ENCODE results near the gene TEF. TPM values are rescaled to one million over a fixed set of nuclear protein-coding genes. Genes with fewer than 3 reads are reported as not detected.
"Not testable (repeated sequence)": the region's sequence is repeated elsewhere in the genome, so short reads cannot be mapped to it uniquely, and the experiment has no call there.

Gene TEF
- total and polyA plus RNA-seq, 3 experiments from 2014 or later, result 1.8 to 5.3 (median 3.5) TPM

DNA sequence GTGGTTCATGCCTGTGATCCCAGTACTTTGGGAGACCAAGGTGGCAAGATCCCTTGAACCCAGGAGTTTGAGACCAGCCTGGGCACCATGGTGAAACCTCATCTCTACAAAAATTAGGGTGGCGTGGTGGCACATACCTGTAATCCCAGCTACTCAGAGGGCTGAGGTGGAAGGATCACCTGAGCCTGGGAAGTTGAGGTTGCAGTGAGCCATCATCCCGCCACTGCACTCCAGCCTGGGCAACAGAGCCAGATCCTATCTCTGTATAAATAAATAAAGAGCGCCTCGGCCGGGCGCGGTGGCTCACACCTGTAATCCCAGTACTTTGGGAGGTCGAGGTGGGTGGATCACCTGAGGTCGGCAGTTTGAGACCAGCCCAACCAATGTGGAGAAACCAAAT lies 37.0 kb downstream of the TEF start:
- H3K4me1 ChIP-seq (ENCODE audit: insufficient read depth, low read length), result peaks cover 24% of the 10 kb centered on the region
- CTCF ChIA-PET, result no interaction called here
- H3K9me3 Mint-ChIP-seq, result no peaks in the 10 kb centered on the region
- H3K4me1 Mint-ChIP-seq, result peaks cover 18 to 36% (median 20%) of the 10 kb centered on the region in 3 donors
- H3K27me3 Mint-ChIP-seq, result peaks cover 0 to 2% of the 10 kb centered on the region in 2 donors
- H3K27me3 ChIP-seq (ENCODE audit: insufficient read depth, low read length, poor library complexity, severe bottlenecking), result no peaks in the 10 kb centered on the region
- no peak overlapping the region for H3K27ac ChIP-seq (ENCODE audit: low read depth, low read length)
- H3K4me3 Mint-ChIP-seq, result peak overlapping the region in 1 of 7 donors; percentile 59
- no peaks in the 10 kb centered on the region for H3K9me3 ChIP-seq (ENCODE audit: low read length)
- POLR2A ChIA-PET, result interaction anchor here (0.5 kb wide), 1 partner anchor 25 kb away, joined by 3 read pairs; no protein-coding TSS in a partner anchor
- H3K36me3 ChIP-seq (ENCODE audit: insufficient read depth, low read length), result no peaks in the 10 kb centered on the region
- H3K27ac Mint-ChIP-seq, result peak overlapping the region in 3 of 8 donors; percentile 35 to 77 (median 67)
- no peak overlapping the region for H3K4me3 ChIP-seq (ENCODE audit: low read length)
- peaks cover 0 to 16% (median 0%) of the 10 kb centered on the region in 3 donors for H3K36me3 Mint-ChIP-seq
- no peak for DNase-seq

DNA sequence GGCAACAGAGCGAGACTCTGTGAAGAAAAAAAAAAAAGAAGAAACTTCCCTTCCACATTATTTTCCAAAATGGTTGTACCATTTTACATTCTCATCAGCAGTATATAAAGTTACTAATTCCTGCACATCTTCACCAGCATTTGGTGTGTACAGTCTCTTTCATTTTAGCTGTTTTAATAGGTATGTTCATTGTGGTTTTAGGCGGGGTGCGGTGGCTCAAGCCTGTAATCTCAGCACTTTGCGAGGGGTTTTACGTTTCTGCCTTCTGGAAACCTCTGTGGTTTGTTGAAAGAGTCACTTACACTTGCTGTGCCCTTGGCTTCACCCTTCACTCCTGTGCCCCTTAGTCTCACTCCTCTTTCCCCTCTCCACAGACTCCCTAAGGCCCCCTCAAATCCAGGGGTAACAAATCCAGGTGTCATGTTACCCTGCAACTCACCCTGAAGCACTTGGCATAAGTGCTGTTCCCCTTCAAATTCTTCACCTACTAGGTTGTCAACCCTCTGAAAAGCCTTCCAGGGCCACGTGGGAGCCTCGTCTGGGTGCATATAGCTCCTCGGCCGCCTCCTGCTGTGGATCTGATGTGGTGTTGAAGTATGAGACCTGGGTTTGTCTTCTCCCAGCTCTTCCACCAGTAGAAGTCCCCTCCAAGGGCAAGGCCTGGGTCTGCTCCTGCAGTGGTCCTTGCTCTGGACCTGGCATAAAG lies 44.1 kb downstream of the TEF start:
- peak overlapping the region in 5 of 7 donors; percentile 2 to 38 (median 8) for H3K4me3 Mint-ChIP-seq
- H3K4me1 Mint-ChIP-seq, result peaks cover 11 to 20% (median 13%) of the 10 kb centered on the region in 3 donors
- peaks cover 5 to 32% (median 6%) of the 10 kb centered on the region in 3 donors for H3K36me3 Mint-ChIP-seq
- Histone ChIP-seq H3K4me3 (ENCODE audit: low read length) (no peak overlapping the region), H3K36me3 (ENCODE audit: insufficient read depth, low read length) (no peaks in the 10 kb centered on the region), H3K27ac (ENCODE audit: low read depth, low read length) (no peak overlapping the region), H3K9me3 (ENCODE audit: low read length) (no peaks in the 10 kb centered on the region), H3K27me3 (ENCODE audit: insufficient read depth, low read length, poor library complexity, severe bottlenecking) (no peaks in the 10 kb centered on the region), H3K4me1 (ENCODE audit: insufficient read depth, low read length) (peaks cover 8% of the 10 kb centered on the region)
- H3K27ac Mint-ChIP-seq, result peak overlapping the region; percentile 25 to 97 (median 78)
- no peaks in the 10 kb centered on the region for H3K27me3 Mint-ChIP-seq
- ChIA-PET POLR2A (interaction anchor here (1.0 to 1.1 kb wide), 2 partner anchors 21 to 23 kb away, joined by 3 to 5 read pairs; partner anchors contain the start of gene TOB2), CTCF (no interaction called here)
- peak in 2 of 5 donors; percentile 18 to 29 for DNase-seq
- no peaks in the 10 kb centered on the region for H3K9me3 Mint-ChIP-seq

DNA sequence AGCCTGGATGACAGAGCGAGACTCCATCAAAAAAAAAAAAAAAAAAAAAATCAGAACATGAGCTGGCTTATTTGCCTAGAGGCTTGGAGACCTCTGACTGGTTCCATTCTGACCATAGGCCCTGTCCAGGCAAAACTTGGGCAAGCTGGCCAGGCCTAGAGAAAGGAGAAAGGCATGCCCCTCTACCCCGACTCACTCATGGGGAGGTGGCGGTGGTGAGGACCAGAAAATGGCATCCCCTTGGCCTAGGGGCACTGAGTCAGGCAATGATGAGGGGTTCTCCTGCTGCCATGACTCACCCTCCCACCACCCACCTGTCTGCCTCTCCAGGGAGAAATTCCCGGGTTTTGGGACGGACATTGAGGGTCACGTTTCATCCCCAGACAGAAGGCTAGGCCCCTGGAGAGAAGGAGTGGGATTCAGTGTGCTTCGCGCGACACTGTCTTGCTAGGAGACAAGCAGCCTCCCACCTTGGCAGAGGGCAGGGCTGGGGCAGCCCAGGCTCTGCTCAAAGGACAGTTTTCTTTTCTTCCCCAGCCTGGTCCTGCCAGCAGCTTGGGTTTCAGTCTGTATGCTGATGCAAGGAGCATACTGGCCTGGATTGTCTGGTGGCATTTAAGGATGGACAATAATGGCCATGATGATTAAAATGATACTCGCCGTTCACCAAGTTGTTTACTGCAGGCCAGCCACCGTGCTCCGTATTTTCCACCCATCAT lies 47.6 kb downstream of the TEF start:
- Mint-ChIP-seq H3K4me3 (no peak overlapping the region), H3K4me1 (peaks cover 13 to 29% (median 17%) of the 10 kb centered on the region in 3 donors), H3K27me3 (no peaks in the 10 kb centered on the region), H3K9me3 (no peaks in the 10 kb centered on the region), H3K36me3 (peaks cover 5 to 43% (median 6%) of the 10 kb centered on the region in 3 donors), H3K27ac (no peak overlapping the region)
- Histone ChIP-seq H3K27ac (ENCODE audit: low read depth, low read length) (no peak overlapping the region), H3K36me3 (ENCODE audit: insufficient read depth, low read length) (peaks cover 3% of the 10 kb centered on the region), H3K9me3 (ENCODE audit: low read length) (no peaks in the 10 kb centered on the region), H3K27me3 (ENCODE audit: insufficient read depth, low read length, poor library complexity, severe bottlenecking) (no peaks in the 10 kb centered on the region), H3K4me1 (ENCODE audit: insufficient read depth, low read length) (peaks cover 8% of the 10 kb centered on the region), H3K4me3 (ENCODE audit: low read length) (no peak overlapping the region)
- POLR2A ChIA-PET, result no interaction called here
- CTCF ChIA-PET, result interaction anchor here (0.7 kb wide), 2 partner anchors 13 to 89 kb away, joined by 3 read pairs; no protein-coding TSS in a partner anchor
- no peak for DNase-seq

DNA sequence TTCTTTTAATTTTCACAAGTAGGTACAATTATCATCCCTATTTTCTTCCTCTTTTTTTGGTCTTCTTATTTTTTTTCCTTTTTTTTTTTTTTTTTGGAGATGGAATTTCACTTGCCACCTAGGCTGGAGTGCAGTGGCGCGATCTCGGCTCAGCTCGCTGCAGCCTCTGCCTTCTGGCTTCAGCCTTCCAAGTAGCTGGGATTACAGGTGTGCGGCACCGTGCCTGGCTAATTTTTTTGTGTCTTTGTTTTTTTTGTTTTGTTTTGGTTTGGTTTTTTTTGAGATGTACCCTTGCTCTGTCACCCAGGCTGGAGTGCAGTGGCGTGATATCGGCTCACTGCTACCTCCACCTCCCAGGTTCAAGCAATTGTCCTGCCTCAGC lies 48.2 kb downstream of the TEF start:
- peak overlapping the region in 1 of 8 donors; percentile 74 for H3K27ac Mint-ChIP-seq

DNA sequence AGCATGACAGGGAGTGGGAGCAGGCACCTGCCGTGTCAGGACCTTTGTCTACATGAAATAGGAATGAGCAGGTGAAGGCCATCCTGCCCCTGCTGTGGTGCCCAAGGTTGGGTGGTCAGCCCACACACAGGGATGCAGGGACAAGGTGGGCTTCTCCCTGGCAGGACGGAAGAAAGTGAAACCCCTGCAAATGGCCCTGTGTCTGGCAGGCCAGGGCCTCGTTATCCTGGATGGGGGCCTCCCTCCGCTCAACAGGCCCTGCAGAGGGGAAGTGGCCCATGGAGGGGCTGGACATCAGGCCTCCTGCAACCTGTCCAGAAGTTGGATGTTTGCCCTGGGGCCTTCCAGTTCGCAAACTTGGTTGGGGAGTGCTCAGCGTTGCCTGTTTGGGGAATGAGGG lies 49.9 kb downstream of the TEF start:
- Mint-ChIP-seq H3K36me3 (peaks cover 0 to 56% (median 8%) of the 10 kb centered on the region in 3 donors), H3K27me3 (no peaks in the 10 kb centered on the region), H3K4me3 (no peak overlapping the region), H3K27ac (peak overlapping the region in 4 of 8 donors; percentile 37 to 76 (median 54)), H3K9me3 (no peaks in the 10 kb centered on the region), H3K4me1 (peaks cover 8 to 28% (median 10%) of the 10 kb centered on the region in 3 donors)
- DNase-seq, result no peak
- H3K27me3 ChIP-seq (ENCODE audit: insufficient read depth, low read length, poor library complexity, severe bottlenecking), result no peaks in the 10 kb centered on the region
- H3K4me1 ChIP-seq (ENCODE audit: insufficient read depth, low read length), result no peaks in the 10 kb centered on the region
- POLR2A ChIA-PET, result no interaction called here
- no peak overlapping the region for H3K27ac ChIP-seq (ENCODE audit: low read depth, low read length)
- H3K4me3 ChIP-seq (ENCODE audit: low read length), result no peak overlapping the region
- H3K36me3 ChIP-seq (ENCODE audit: insufficient read depth, low read length), result peaks cover 11% of the 10 kb centered on the region
- CTCF ChIA-PET, result interaction anchor here (0.7 kb wide), 1 partner anchor 16 kb away, joined by 3 read pairs; no protein-coding TSS in a partner anchor
- H3K9me3 ChIP-seq (ENCODE audit: low read length), result no peaks in the 10 kb centered on the region

More for the DNA sequence above, 48.2 kb downstream of the TEF start:
- Histone ChIP-seq H3K9me3 (ENCODE audit: low read length) (no peaks in the 10 kb centered on the region), H3K36me3 (ENCODE audit: insufficient read depth, low read length) (peaks cover 3% of the 10 kb centered on the region), H3K27me3 (ENCODE audit: insufficient read depth, low read length, poor library complexity, severe bottlenecking) (no peaks in the 10 kb centered on the region), H3K4me1 (ENCODE audit: insufficient read depth, low read length) (peaks cover 8% of the 10 kb centered on the region), H3K27ac (ENCODE audit: low read depth, low read length) (no peak overlapping the region), H3K4me3 (ENCODE audit: low read length) (no peak overlapping the region)
- H3K9me3 Mint-ChIP-seq, result no peaks in the 10 kb centered on the region
- POLR2A ChIA-PET, result interaction anchor here (0.7 kb wide), 1 partner anchor 45 kb away, joined by 3 read pairs; no protein-coding TSS in a partner anchor
- DNase-seq, result no peak
- CTCF ChIA-PET, result no interaction called here
- peaks cover 5 to 48% (median 6%) of the 10 kb centered on the region in 3 donors for H3K36me3 Mint-ChIP-seq
- peaks cover 13 to 29% (median 17%) of the 10 kb centered on the region in 3 donors for H3K4me1 Mint-ChIP-seq
- H3K27me3 Mint-ChIP-seq, result no peaks in the 10 kb centered on the region
- no peak overlapping the region for H3K4me3 Mint-ChIP-seq

DNA sequence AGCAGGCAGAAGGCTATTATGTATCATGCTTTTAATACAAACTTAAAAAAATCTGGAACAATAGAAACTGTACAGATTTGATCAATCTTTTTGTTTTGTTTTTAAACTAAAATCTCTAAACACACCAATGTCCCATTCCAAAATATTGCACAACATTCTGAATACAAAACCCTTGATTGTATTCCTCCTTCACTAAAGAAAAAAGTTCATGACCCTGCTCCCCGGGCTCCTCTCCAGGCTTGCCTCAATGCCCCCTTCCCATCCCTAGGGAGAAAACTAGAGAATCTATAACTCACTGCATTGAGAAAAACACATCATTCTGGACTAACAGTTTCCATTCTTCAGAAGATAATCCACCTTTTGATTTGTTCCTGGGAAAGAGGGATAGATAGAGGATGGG lies 51.7 kb downstream of the TEF start:
- peaks cover 11% of the 10 kb centered on the region for H3K36me3 ChIP-seq (ENCODE audit: insufficient read depth, low read length)
- H3K4me1 ChIP-seq (ENCODE audit: insufficient read depth, low read length); POLR2A ChIA-PET; H3K27me3 Mint-ChIP-seq; H3K9me3 ChIP-seq (ENCODE audit: low read length); H3K9me3 Mint-ChIP-seq; H3K4me3 ChIP-seq (ENCODE audit: low read length); H3K27ac ChIP-seq (ENCODE audit: low read depth, low read length); H3K4me3 Mint-ChIP-seq; H3K27me3 ChIP-seq (ENCODE audit: insufficient read depth, low read length, poor library complexity, severe bottlenecking); DNase-seq; CTCF ChIA-PET: not testable (repeated sequence)
- Mint-ChIP-seq H3K4me1 (peaks cover 4 to 27% (median 11%) of the 10 kb centered on the region in 3 donors), H3K36me3 (peaks cover 0 to 63% (median 5%) of the 10 kb centered on the region in 3 donors), H3K27ac (peak overlapping the region in 3 of 8 donors; percentile 41 to 75 (median 53))

DNA sequence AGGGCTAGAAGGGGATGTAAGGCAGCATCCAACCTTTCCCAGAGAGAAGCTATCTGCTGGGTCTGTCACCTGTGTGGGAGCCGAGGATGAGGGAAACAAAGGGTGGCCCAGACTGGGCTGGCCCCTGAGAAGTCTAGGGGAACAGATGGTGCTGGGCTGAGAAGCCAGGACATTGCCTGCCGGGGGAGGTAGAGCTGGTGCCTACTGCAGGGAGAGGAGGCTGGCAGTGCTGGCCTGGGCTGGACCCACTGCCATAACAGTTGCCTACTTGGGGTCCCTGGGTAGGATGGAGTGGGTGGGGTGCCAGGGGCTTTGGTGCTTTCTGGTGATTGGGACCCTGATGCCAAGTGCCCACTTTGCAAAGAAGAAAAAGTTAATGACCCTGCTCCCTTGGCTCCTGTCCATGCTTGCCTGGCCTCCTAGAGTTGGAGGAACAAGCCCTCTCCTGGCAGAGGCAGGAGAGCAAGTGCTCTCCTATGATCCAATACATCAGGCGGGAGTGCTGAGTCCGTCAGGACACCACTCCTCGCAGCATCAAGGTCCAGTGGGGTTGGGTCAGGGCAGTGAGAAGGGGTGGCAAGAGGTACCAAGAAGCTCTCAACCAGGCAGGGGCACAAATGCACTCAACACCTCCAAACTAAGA lies 52.7 kb downstream of the TEF start:
- H3K27me3 ChIP-seq (ENCODE audit: insufficient read depth, low read length, poor library complexity, severe bottlenecking); DNase-seq; H3K4me3 Mint-ChIP-seq; H3K4me3 ChIP-seq (ENCODE audit: low read length); H3K27ac ChIP-seq (ENCODE audit: low read depth, low read length); H3K27me3 Mint-ChIP-seq; H3K9me3 ChIP-seq (ENCODE audit: low read length); H3K4me1 ChIP-seq (ENCODE audit: insufficient read depth, low read length); POLR2A ChIA-PET; CTCF ChIA-PET; H3K9me3 Mint-ChIP-seq: not testable (repeated sequence)
- Mint-ChIP-seq H3K27ac (peak overlapping the region in 4 of 8 donors; percentile 17 to 84 (median 48)), H3K36me3 (peaks cover 0 to 70% (median 5%) of the 10 kb centered on the region in 3 donors), H3K4me1 (peaks cover 13 to 35% (median 14%) of the 10 kb centered on the region in 3 donors)
- peaks cover 11% of the 10 kb centered on the region for H3K36me3 ChIP-seq (ENCODE audit: insufficient read depth, low read length)

Data from CD8-positive, alpha-beta memory T cell (primary cell).